ENCODE results near the gene OR52A5.

Gene OR52A5

DNA sequence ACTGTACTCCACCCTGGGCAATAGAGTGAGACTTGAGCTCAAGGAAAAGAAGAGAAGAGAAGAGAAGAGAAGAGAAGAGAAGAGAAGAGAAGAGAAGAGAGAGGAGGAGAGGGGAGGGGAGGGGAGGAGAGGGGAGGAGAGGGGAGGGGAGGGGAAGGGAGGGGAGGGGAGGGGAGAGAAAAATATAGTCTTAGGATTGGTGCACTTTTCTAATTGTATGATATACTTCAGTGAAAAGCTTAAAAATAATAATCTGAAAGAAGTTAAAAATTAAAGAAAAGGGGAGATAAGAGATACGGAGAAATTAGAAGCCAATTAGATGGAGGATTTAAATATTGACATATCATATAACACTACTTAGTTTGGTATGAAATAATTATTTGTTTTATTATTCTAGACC lies 19.3 kb downstream of the OR52A5 start:
- Histone ChIP-seq H3K4me2 (no peak overlapping the region), H3K9me3 (replicated peaks in 1 of 11) (no peaks in the 10 kb centered on the region), H3K27me3 (no peaks in the 10 kb centered on the region), H4K20me1 (no peaks in the 10 kb centered on the region), H3K4me1 (no peaks in the 10 kb centered on the region), H3K4me3 (no peak overlapping the region), H3K36me3 (no peaks in the 10 kb centered on the region), H3K27ac (no peak overlapping the region), H3K9ac (no peak overlapping the region)
- no peak for TF ChIP-seq Cebpa-rat (IDR thresholded peaks at IDR 0.05)

DNA sequence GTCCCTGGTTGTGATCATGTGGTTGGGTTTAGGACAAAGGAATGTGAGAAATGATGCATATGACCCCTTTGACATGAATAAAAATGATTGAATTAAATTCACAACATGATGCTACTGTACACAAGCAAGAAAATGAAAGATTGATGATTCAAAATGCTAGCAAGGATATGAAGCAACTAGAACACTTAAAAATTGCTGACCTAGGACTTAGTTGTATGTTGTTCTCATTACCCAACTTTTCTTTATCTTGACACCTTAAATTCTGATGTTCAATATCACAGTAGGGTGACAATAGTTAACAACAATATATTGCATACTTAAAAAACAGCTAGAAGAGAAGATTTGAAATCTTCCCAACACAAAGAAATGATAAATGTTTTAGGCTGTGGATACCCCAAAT lies 20.6 kb downstream of the OR52A5 start:
- H3K4me3 ChIP-seq: no peak overlapping the region
- no peaks in the 10 kb centered on the region for H4K20me1 ChIP-seq
- H3K9ac ChIP-seq: no peak overlapping the region
- TF ChIP-seq Cebpa-rat (IDR thresholded peaks at IDR 0.05): no peak
- H3K9me3 ChIP-seq (replicated peaks in 1 of 11): no peaks in the 10 kb centered on the region
- H3K27me3 ChIP-seq: no peaks in the 10 kb centered on the region
- H3K36me3 ChIP-seq: no peaks in the 10 kb centered on the region
- no peak overlapping the region for H3K27ac ChIP-seq
- H3K4me2 ChIP-seq: no peak overlapping the region
- H3K4me1 ChIP-seq: no peaks in the 10 kb centered on the region

DNA sequence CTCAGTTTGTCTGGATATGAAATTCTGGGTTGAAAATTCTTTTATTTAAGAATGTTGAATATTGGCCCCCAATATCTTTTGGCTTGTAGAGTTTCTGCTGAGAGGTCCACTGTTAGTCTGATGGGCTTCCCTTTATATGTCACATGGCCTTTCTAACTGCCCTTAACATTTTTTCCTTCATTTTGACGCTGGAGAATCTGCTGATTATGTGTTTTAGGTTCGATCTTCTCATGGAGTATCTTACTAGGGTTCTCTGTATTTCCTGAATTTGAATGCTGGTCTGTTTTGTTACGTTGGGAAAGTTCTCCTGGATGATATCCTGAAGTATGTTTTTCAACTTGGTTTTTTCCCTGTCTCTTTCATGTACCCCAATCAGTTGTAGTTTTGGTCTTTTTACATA lies 22.8 kb downstream of the OR52A5 start:
- Histone ChIP-seq H3K36me3 (no peaks in the 10 kb centered on the region), H3K4me1 (no peaks in the 10 kb centered on the region), H3K9me3 (replicated peaks in 1 of 11) (no peaks in the 10 kb centered on the region), H3K9ac (no peak overlapping the region), H3K27ac (no peak overlapping the region), H3K27me3 (no peaks in the 10 kb centered on the region), H4K20me1 (no peaks in the 10 kb centered on the region), H3K4me2 (no peak overlapping the region), H3K4me3 (no peak overlapping the region)
- no peak for TF ChIP-seq Cebpa-rat (IDR thresholded peaks at IDR 0.05)

DNA sequence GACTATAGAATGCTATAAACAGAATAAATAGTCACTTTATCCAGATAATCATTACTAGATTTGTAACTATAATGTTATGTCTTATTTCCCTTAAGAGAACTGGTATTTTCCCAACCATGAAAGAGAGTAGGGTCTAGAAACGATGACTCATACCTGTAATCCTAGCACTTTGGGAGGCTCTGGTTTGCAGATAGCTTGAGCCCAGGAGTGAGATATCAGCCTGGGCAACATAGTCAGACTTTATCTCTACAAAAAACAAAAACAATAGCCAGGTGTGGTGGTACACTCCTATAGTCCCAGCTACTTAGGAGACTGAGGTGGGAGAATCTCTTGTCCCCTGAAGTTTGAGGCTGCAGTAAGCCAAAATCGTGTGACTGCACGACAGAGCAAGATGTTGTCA lies 30.9 kb downstream of the OR52A5 start:
- TF ChIP-seq Cebpa-rat (IDR thresholded peaks at IDR 0.05): no peak
- no peak overlapping the region for H3K4me2 ChIP-seq
- H3K4me1 ChIP-seq: no peaks in the 10 kb centered on the region
- H3K9ac ChIP-seq: no peak overlapping the region
- H3K27me3 ChIP-seq: no peaks in the 10 kb centered on the region
- no peak overlapping the region for H3K27ac ChIP-seq
- no peak overlapping the region for H3K4me3 ChIP-seq
- H3K9me3 ChIP-seq (replicated peaks in 1 of 11): no peaks in the 10 kb centered on the region
- no peaks in the 10 kb centered on the region for H4K20me1 ChIP-seq
- H3K36me3 ChIP-seq: no peaks in the 10 kb centered on the region

DNA sequence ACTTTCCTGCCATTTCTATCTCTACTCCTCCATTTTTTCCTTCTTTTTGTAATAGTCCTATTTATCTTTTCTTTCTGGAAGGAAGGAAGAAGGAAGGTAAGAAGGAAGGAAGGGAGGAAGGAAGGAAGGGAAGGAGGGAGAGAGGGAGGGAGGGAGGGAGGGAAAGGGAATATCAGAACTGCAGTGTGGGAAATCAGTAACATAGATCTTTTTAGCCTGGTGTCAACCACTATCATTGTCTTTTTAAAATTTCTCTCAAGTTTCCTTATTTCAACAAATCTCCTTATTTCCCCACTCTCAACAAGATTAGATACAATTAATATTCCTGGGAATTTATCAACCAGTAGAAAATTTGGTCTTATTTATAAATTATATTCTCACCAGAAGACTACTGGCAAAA lies 35.1 kb downstream of the OR52A5 start:
- no peaks in the 10 kb centered on the region for H3K36me3 ChIP-seq
- H4K20me1 ChIP-seq: no peaks in the 10 kb centered on the region
- H3K9ac ChIP-seq: no peak overlapping the region
- TF ChIP-seq Cebpa-rat (IDR thresholded peaks at IDR 0.05): no peak
- H3K27ac ChIP-seq: no peak overlapping the region
- no peaks in the 10 kb centered on the region for H3K4me1 ChIP-seq
- H3K27me3 ChIP-seq: no peaks in the 10 kb centered on the region
- no peak overlapping the region for H3K4me3 ChIP-seq
- H3K4me2 ChIP-seq: no peak overlapping the region
- no peaks in the 10 kb centered on the region for H3K9me3 ChIP-seq (replicated peaks in 1 of 11)

DNA sequence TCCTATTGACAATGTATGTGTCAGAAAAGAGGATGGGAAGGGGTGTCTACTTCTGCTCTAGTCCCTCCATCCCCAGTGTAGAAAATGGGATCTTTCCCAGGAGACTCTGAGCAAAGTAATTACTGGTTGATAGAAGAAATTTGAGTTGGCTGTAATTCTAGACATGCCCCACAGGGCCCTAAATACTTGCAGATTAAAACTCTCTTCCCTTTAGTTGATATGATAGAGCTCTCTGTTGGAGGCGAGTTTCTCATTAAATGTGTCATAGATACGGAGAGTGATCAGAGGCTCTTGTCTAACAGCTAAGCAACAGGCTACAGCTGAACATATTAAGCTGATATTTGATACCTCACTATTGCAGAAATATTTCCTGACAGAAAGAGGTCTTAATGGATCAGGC lies 35.9 kb downstream of the OR52A5 start:
- Histone ChIP-seq H4K20me1 (no peaks in the 10 kb centered on the region), H3K9ac (no peak overlapping the region), H3K27me3 (no peaks in the 10 kb centered on the region), H3K27ac (no peak overlapping the region), H3K9me3 (replicated peaks in 1 of 11) (no peaks in the 10 kb centered on the region), H3K4me2 (no peak overlapping the region), H3K4me3 (no peak overlapping the region), H3K36me3 (no peaks in the 10 kb centered on the region), H3K4me1 (no peaks in the 10 kb centered on the region)
- TF ChIP-seq Cebpa-rat (IDR thresholded peaks at IDR 0.05): no peak

DNA sequence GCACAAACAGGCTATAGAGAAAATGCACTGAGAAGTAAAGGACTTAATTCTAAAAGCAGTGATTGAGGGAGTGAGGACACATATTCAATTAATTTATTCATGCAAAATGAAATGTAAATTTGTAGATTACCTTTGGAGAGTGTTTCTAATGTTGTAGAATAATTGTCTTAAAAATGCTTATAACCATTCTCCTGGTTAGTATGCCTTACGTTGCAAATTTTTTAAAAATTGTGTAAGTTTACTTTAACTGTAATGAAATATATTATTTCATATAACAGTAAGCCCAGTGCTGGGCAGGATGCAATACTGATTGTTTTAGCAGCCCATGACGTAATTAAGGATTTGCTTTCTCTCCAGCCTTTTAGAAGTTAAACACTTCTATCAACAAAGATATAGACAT lies 42.1 kb downstream of the OR52A5 start:
- no peak overlapping the region for H3K4me3 ChIP-seq
- H3K9ac ChIP-seq: no peak overlapping the region
- H3K36me3 ChIP-seq: no peaks in the 10 kb centered on the region
- H3K4me1 ChIP-seq: no peaks in the 10 kb centered on the region
- no peak overlapping the region for H3K4me2 ChIP-seq
- H3K27ac ChIP-seq: no peak overlapping the region
- no peaks in the 10 kb centered on the region for H3K27me3 ChIP-seq
- TF ChIP-seq Cebpa-rat (IDR thresholded peaks at IDR 0.05): no peak
- H4K20me1 ChIP-seq: no peaks in the 10 kb centered on the region
- no peaks in the 10 kb centered on the region for H3K9me3 ChIP-seq (replicated peaks in 1 of 11)

DNA sequence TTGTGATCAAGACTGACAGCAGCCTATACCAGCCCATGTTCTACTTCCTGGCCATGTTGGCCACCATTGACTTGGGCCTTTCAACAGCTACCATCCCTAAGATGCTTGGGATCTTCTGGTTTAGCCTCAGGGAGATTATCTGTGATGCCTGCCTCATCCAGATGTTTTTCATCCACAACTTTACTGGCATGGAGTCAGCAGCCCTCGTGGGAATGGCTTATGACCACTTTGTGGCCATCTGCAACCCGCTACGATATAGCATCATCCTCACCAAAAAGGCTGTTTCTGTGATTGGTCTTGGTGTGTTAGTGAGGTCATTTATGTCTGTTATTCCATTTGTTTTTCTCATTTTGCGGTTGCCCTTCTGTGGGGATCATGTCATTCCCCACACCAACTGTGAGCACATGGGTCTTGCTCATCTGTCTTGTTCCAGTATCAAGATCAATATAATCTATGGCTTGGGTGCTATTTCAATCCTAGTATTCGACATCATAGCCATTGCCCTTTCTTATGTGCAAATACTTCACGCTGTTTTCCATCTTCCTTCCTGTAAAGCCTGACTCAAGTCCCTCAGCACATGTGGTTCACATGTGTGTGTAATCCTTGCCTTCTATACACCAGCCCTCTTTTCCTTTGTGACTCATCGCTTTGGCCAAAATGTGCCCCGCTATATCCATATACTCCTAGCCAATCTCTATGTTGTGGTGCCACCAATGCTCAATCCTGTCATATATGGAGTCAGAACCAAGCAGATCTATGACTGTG lies 45.2 kb downstream of the OR52A5 start:
- Histone ChIP-seq H3K4me3 (no peak overlapping the region), H3K9ac (no peak overlapping the region), H3K36me3 (no peaks in the 10 kb centered on the region), H3K4me2 (no peak overlapping the region), H3K9me3 (replicated peaks in 1 of 11) (no peaks in the 10 kb centered on the region), H3K4me1 (no peaks in the 10 kb centered on the region), H3K27ac (no peak overlapping the region), H4K20me1 (no peaks in the 10 kb centered on the region), H3K27me3 (no peaks in the 10 kb centered on the region)
- no peak for TF ChIP-seq Cebpa-rat (IDR thresholded peaks at IDR 0.05)

DNA sequence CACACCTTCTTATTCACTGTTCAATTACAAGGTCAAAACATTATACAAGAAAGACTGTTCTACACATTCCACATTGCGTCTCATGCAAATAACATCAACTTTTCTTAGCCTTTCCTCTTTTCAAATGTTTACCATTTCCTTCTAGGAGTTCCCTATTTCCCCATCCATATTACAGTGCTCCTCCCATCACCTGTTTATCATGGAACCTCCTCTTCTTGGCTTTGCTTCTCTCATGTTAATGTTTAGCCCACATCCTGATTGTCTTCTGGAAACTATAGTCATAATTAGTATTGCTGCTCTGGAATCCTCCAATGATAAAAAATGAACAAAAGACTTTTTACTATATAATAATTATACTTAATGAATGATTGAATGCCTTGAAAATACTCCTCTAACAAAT lies 47.5 kb downstream of the OR52A5 start:
- no peaks in the 10 kb centered on the region for H4K20me1 ChIP-seq
- H3K4me2 ChIP-seq: no peak overlapping the region
- H3K9ac ChIP-seq: no peak overlapping the region
- no peaks in the 10 kb centered on the region for H3K36me3 ChIP-seq
- H3K4me1 ChIP-seq: no peaks in the 10 kb centered on the region
- H3K27me3 ChIP-seq: no peaks in the 10 kb centered on the region
- no peak overlapping the region for H3K27ac ChIP-seq
- H3K4me3 ChIP-seq: no peak overlapping the region
- H3K9me3 ChIP-seq (replicated peaks in 1 of 11): no peaks in the 10 kb centered on the region
- TF ChIP-seq Cebpa-rat (IDR thresholded peaks at IDR 0.05): no peak

DNA sequence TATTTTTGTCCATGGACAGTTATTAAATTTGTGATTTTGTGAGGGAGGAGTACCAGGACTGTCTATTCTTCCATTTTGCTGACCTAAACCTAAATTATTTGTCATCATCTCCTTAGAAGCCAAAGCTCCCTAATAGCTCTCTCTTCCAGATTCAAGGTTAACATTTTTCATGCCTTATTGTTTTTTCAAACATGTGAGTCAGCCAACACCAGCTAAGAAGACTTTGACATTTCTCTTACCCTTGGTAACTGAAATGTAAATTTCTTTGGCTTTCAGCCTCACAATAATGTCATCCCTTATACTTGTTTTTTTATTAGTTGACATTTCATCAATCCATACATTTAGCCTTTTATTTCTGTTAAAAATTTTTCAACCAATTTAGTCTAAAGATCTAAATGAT lies 49.6 kb downstream of the OR52A5 start:
- TF ChIP-seq Cebpa-rat (IDR thresholded peaks at IDR 0.05): no peak
- H4K20me1 ChIP-seq: no peaks in the 10 kb centered on the region
- no peak overlapping the region for H3K4me3 ChIP-seq
- H3K9ac ChIP-seq: no peak overlapping the region
- no peaks in the 10 kb centered on the region for H3K36me3 ChIP-seq
- no peaks in the 10 kb centered on the region for H3K4me1 ChIP-seq
- H3K27me3 ChIP-seq: no peaks in the 10 kb centered on the region
- H3K4me2 ChIP-seq: no peak overlapping the region
- H3K27ac ChIP-seq: no peak overlapping the region
- no peaks in the 10 kb centered on the region for H3K9me3 ChIP-seq (replicated peaks in 1 of 11)

Measured in BLaER1 treated with 17β-estradiol and CSF1 and Interleukin-3, amounts not matched to agents 10 nM and 100 nM (cell line).